ENCODE results near the gene CASQ2.
"Not testable (repeated sequence)": the region's sequence is repeated elsewhere in the genome, so short reads cannot be mapped to it uniquely, and the experiment has no call there.

Gene CASQ2
- 0 reads per million in 3 experiments for total RNA-seq

DNA sequence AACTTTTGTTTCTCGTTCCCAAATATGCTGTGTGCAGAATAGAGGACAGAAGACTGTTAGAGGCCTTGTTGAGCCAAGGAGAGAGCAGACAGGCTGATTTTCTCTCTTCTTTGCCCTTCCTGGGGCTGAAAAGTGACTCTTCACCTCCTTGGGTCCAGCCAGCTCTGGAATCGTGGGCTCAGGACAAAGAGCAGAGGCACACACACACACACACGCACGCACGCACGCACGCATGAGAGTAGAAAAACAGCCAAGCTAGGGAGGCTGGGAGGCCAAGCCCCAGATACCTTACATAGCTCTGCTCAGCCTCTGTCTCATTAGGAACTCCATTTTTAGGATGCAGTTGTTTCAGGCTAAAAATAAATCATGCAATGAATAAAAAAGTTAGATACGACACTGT is at the start of gene CASQ2:
CASQ2 (minus strand) TSS at position 166 of the 400 bp plus-strand sequence. CDS start 173 bp downstream, outside the sequence.
- no peak for DNase-seq

DNA sequence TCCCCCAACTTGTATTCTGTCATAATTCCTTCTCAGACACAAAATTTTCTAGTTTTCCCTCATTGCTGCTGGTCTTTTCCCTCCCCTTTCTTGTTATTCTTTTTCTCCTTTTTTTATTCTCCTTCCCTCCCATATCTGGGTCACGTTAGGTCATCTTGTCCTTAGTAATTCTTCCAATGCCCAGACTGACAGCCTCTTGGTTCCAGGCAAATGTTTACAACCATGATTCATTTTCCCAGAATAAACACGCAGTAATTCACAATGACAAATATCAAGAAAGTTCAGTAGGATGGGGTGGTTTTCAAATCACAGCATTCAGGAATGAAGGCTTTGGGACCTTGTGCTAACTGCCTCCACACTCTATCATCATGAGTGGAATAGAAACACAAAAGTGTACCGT is 47.2 kb upstream of the CASQ2 start:
- no peak for DNase-seq

DNA sequence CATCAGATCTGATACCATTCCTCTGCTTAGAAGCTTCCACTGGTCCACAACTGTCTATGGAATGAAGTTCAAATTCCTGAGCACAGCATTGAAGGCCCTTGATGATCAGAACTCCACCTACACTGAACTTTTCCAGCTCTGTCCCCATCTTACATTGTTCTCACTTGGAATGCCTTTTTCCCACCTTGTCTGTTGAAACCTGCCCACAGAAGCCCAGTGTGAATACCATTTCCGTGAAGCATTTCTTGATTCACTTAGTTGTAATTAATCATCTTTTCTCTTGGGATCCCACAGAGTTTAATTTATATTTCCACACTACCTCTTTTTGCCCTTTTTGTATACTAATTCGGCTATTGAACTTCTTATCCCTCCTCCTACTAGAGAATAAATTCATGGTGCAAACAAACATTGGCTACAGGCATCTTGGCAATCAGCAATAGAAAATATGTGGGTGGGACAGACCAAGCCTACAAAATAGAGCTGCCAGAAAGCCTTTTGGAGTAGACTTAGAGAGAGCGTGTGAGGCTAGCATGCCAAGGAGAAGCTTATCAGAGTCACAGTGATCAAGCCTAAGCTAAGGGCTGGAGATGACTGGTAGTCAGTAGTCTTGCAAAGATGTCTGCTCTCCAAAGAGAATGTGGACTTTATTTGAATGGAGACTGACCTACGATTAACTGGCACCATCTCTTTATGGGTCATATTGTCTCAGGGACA is 46.3 kb upstream of the CASQ2 start:
- DNase-seq: no peak

DNA sequence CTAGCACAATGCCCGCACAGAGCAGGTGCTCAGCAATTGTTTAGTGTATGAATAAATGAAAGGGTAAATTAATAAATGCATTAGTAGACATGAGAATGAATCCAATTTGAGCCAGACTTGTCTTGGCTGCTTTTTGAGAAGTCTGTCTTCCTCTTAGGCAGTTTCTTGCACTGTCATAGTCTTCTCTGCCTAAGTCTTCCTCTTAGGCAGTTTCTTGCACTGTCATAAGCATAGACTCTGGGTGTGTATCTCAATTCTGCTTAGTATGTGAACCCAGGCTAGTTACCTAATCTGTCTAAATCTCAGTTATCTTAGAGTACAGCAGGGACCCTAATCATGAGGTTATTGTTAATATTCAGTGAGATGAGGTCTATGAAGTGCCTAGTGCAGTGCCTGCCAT is 45.2 kb upstream of the CASQ2 start:
- DNase-seq: no peak

DNA sequence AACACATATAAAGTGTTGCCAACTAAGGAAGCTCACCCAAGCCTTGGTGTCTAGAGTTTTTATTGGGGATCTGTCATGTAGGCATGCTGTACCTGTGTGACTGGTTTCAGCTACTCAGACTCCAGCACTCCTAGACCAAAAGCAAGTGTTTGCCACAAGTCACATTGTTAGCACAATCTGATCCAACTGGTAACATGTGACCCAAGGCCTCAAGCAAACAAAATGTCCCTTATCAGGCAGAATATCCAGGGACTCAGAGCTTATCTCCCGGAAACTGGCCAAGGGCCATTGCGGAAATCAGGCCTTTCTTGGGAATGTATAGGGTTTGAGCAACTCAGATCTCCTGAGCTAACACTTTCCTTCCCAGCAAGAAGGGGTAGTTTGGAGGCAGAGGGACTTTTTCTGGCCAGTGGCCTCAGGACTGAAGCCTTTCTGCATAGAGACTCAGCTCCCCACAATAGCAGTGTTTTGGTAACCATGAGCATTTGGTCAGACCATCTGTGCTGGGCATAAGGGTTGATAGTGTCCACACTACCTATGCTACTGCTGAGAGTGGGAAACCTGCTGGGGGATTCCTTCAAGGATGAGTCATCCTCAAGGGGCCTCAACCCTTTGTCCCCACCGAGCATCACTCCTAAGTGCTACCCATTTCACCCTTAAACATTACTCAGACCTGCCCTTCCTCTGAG is 42.8 kb upstream of the CASQ2 start:
- DNase-seq: no peak

DNA sequence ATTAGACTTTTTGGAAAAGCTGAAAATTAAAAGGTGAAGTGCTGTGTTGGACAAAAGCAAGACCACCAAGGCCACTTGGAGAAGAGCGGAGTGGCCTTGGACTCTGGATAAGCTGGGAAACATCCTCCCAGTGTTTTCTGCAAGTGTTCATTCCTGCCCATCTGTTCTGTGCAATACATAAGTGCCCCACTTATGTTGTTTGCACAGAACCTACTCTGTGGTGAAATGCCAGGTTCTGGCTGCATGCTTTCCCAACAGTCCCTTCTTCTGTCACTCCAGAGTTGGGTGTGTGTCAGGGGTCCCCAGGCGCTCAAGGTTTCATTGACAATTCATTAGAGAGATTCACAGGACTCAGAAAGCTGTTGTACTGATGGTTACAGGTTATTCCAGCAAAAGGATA is 42.1 kb upstream of the CASQ2 start:
- DNase-seq: no peak

DNA sequence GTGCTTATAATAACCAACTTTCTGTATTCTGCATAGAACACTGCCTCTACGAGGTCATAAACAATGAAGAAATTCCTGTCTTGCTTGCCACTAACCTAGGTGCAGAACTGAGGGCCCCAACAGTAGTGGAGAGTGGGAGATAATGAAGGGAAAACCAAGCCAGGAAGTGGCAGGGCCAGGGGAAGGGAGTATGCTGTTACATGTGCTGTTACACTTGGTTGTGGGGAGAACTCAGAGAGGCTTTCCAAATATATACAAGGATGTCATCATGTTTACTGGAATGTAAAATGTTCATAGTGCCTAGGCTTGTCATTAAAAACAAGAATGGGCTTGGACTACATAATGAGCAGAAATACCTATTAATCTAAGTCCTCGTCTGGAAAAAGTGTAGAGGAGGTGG is 41.3 kb upstream of the CASQ2 start:
- no peak for DNase-seq

DNA sequence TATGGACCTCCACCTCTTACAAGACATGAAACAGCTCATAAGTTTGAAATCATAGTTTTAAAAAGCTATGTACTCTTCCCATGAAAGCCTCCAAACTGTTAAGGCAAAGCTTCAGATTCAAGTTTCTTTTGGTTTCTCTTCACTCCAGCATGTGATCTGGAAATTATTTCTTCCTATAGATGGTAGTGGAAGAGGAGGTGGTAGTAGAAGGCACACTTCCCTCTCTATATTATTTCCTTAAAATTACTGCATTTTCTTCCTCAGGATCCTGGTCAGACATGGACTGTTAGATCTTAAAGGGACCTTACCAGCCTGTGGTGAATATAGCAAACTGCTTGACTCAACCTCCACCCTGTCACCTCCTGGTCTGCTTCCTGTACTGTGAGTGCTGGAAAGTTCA is 40.6 kb upstream of the CASQ2 start:
- DNase-seq: no peak

DNA sequence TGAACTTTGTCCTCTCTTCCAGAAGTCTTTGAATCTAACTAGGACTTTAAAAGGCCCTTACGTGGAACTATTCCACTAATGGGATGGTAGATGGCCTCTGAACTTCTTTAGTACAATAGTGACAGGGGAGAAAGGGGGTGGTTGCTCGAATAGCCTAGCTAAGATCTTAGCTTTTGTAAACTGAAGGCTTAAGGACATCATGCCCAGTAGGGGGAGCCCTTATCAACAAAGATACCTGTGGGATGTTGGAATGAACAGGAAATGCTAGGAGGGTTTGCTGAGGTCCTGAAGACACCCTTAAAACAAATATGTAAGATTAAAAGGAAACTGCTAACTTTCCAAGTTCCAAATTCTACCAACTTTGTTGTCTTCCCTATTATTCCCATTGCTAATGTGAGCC is 39.2 kb upstream of the CASQ2 start:
- peak; percentile 15 for DNase-seq

DNA sequence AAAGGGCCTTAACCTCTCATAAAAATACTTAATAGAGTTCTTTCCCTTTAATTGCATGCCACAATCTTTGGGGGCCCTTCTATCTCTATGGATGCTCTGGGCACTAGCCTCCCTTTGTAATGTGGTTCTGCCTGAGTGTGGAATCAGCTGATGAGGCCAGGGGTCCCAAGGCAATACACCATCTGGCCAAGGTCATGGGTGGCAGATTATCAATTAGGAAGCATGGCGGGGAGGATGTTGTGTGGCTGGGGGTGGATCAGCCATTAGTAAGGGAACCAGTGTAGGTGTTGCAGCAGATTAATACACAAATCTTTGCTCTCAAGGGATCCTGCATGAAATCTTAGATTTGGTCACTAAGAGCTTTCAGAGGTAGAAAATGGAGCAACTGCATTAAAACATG is 37.1 kb upstream of the CASQ2 start:
- no peak for DNase-seq

DNA sequence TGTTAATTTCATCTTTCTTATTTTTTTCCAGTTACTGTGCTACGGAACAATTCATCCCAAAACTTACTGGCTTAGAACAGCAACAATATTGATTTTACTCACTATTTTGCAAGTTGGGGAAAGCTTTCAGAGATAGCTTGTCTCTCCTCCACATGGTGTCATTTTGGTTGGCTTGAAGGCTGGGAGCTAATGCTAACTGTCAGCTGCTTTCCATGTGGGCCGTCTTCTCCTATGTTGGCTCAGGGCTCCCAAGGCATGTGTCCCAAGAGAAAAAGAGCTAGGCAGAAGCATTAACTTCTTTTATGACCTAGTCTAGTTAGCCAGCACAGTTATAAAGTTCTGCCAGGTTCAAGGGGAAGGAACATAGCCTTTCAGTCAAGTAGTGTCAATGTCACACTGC is 33.9 kb upstream of the CASQ2 start:
- DNase-seq: no peak

DNA sequence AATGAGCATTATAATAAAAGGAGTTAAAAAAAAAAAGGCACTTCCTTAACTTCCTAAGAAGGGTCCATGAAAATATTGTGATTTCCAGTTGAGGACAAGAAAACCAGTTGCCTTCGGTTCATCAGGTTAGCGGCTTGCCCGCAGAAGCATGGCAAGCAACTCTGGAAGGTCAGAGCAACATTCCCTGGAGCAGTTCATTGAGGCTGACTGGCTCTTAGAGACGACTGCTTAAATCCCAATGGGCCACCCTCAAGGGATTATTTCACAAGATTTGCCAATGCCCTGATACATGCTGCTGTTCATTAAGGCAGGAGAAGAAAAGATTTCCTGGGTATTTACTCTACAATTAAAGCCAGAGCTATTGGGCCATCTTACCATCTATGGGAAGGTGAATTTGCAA is 29.0 kb upstream of the CASQ2 start:
- no peak for DNase-seq

DNA sequence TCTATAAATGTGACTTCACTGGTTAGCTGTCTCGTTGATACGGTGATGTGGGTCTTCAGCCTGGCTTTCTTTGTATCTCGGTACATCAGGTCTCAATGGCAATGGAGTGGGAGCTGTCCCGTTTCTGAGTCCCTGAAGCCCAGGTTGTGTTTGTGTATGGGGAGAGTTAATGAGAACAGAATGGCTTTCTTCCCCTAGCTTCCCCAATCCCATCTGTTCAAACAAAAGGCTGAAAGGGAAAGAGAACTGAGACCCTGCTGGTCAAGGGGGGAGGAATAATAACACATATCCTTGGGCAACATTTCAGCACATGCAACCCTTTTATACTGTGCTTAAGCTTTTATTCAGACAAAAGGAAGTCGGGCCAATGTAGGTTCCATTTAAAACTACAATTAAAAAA is 28.4 kb upstream of the CASQ2 start:
- no peak for DNase-seq

DNA sequence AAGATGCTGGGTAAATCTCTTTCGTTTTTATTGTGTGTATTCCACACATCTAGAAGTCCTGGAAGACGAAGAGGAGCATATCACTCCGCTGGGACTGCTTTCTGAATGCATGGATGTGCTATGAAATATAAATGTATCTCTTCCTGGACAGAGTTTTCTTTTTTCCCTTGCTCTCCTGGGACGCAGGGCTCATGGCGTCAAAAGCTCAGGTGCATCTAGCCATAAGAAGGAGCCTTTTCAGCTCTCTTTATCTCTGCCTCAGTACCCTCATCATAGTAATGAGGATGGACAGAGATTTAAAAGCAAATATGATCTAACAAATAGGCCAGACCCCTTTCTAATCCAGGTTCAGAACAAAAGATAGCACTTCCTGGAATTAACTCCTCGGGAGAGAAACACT is 27.5 kb upstream of the CASQ2 start:
- DNase-seq: no peak

DNA sequence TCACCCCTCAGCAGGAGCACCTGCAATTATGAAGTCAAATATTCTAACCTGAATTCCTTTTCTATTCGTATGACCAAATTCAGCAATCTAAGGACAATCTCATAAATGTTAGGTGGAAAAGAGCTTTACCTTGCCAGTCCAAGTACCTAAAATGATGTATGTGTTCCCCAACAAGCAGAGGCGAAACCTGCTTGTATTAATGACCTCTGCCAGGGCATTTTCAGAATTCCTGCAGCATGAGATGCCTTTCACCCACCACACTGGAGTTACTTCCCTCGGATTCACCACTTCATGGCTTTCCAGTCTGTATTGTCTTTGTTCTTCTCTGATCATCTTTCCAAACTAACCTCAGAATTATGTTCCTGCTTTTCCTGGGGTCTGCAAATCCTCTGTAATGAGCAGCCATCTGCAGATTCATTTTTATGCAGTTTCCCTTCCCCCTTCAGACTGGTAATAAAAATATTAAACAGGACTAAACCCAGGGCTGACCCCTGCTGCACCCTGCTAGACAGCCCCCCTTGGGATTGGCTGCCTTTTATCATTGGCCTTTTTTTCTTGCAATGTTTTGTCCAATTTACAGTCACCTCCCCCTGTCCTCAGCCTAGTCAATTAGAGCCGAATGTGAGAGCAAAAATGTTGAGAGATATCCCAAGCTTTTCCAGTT is 26.6 kb upstream of the CASQ2 start:
- DNase-seq: no peak

DNA sequence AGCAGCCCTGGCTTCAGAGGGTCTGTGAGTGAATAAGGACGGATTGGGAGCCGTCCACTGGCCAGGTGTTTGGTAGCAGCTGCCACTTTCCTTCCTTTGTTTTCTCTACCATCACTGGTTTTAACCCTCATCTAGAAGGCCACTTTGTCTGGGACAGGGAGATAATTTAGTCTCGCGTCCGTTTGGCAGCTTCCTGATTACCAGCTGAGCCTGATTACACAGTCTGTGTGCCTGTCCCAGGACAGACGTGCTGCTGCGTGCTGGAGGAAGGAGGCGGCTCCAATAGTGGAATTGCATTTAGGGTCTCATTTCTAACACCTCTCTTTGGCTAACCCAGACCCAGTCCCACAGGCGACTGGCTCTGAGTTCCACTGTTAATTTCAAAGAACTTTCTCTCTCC is 24.6 kb upstream of the CASQ2 start:
- DNase-seq: no peak

DNA sequence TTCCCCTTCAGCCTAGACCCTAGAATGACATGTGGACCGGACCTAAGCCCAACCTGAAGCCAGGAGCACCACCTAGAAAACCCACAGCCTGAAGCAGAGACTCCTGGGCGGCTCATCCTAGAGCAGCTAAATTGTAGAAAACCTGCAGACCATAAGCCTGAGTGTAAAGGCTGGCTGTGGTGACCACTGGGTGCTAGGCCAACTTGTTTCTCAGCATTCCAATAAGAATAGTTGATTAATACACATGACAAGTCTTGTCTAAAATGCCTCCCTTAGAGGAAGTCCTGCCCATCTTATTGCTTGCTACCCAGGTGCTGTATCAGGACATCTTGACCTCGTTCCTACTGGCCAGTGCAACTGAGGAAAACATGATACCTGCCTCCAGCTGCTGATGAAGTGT is 23.3 kb upstream of the CASQ2 start:
- no peak for DNase-seq

DNA sequence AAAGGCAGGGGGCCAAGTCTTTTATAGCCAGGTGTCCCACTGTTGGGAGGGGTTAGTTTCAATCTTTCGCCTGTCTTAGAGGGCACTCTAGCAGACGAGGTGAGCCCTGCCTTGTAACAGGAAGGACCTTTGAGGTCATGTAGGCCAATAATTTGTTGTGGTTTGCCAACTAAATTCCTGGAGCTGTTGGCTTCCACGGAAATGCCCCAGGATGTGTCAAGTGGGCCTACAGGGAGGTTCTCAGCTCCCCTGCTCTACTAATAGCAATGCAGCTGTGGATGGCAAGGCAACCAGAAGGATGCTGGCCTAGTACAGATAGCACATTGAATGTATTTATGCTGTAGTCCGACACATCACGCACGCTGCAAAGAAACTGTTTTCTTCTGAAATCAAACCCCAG is 22.3 kb upstream of the CASQ2 start:
- no peak for DNase-seq

DNA sequence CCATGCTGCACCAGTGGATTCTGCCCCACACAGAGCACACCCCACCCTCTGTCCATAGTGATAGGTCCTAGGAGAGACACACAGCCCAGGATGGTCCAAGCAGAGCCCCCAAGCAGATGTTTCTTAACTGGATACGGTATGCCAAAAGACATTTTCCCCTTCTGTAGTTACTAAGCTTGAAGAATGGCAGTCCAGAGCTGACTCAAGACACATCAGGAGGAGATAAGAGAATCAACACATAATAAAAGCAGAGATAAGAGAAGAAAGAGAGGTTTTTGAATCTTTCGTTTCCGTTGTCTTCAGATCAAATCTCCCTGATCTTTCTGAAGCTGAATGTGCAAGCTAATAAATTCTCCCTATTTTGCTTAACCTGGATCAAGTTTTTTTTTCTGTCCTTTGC is 21.8 kb upstream of the CASQ2 start:
- no peak for DNase-seq

DNA sequence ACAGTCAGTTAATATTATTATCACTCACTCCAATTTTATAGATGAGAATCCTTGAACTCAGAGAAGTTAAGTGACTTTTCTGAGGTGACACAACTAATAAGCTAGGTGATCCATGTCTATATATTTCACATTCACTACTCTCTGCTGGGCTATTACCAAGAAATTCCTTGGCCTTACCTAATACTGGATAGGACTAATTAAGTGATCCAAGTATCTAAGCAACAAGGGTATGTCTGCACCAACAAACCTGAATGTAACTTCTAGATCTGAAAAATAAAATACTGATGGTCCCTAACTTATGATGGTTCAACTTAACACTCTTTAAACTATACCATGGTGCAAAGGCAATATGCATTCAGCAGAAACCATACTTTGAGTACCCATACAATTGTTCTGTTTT is 14.8 kb upstream of the CASQ2 start:
- no peak for DNase-seq

DNA sequence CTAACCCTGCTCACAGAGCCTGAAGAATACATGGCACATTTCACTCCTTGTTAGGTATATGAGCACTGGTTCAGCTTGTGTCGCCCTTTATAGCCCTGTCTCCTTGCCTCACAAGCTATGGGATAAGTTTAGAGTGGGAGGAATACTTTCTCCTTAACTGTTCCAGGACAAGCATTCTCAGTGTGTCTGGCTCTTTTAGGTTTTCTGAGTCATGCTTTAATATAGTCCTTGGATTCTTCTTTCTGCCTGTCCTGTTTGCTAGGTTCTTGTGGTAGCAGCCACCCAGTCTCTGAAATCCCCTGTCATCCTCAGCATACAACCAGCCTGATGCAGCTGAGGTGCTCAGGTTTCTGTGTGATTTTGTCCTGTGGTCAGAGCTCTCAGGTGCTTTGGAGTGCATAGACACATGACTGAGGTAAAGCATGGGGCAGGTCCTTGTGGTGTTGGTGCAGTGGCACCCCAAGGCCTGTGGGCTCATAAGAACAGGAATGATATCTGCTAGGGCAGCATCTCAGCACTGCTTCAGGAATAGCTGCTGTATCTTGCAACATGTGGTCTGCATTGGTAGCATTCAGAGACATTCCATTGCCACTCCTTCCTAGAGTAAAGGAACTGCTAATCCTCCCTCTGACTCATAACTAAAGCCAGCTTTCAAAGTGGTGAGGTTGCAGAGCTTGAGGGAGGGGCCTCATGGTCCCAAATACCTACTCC is 14.2 kb upstream of the CASQ2 start:
- DNase-seq: no peak

DNA sequence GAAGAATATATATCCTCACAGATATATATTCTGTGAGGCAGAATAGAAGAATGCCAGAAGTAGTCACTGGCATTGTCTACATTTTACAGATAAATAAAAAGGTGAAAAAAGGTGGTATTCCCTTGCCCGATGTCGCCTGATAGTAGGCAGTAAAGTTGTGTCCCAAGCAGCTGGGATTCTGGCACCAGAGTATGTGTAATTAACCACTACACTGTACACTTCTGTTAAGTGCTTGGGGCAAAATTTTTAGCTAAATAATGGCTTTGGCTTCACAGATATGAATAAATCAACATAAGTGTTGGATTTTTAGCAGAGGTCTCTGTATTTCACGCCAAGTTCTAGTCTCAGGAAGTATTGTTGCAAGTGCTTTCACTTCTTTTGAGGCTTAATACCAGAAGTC is 13.3 kb upstream of the CASQ2 start:
- DNase-seq: no peak

DNA sequence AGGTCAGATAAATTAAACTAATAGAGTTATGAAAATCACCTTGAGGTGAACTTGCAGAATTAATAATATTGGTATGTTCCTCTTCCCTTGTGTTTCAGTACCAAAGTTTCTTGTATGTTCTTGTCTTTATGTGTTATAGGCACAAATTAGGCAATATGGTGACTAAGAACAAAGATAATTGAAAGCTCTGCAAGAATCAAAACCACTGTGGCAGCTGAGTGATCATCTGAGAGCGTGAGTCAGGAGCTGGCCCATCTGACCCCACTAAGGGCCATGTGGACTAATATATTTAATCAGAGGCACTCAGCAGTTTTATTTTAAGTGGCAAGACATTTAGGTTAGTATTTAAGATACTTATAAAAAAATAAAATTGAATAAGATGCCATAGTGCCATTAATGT is 12.8 kb upstream of the CASQ2 start:
- DNase-seq: no peak

DNA sequence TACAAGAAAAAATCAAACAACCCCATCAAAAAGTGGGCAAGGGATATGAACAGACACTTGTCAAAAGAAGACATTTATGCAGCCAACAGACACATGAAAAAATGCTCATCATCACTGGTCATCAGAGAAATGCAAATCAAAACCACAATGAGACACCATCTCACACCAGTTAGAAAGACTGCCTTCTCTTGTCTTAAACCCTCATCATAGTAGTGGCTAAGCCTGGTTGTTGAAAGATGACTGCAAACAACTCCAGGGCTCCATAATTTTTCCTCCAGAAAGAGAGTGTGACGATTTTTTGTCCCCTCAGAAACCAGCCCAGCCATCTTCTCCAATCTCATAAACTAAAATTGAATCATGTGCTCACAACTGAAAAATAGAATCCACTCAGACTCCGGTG is 12.1 kb upstream of the CASQ2 start:
- not testable (repeated sequence) for DNase-seq
